Glomerular endothelial cell (primary cell): ENCODE measurements around the gene NME4. TPM values are rescaled to one million over a fixed set of nuclear protein-coding genes. Genes with fewer than 3 reads are reported as not detected.

ENCODE experiments used
- DNase-seq: peaks from one replicate; pipeline ENCODE4 v3.0.0-alpha.2; 2011; ENCODE audit warnings: low read depth, low spot score; ENCODE audit errors: extremely low read depth
- total RNA-seq: library from RNA; depleted of rRNA; stranded (reverse); fragments of >200 nt; gene quantifications from 2 replicates; pipeline ENCODE4 v1.2.3, GENCODE V29; 2015

Gene NME4
- total RNA-seq, 1 donor from 2014 or later = 147 TPM

- DNase-seq = no peak
Observed at GRCh38 chr16:425082-425718, 28.2 kb downstream of the NME4 start, which contains the start of gene RAB11FIP3. Gene RAB11FIP3, plus strand, starts transcription at chr16:425649. Its CDS starts 358 bp downstream, at chr16:426007.

DNA sequence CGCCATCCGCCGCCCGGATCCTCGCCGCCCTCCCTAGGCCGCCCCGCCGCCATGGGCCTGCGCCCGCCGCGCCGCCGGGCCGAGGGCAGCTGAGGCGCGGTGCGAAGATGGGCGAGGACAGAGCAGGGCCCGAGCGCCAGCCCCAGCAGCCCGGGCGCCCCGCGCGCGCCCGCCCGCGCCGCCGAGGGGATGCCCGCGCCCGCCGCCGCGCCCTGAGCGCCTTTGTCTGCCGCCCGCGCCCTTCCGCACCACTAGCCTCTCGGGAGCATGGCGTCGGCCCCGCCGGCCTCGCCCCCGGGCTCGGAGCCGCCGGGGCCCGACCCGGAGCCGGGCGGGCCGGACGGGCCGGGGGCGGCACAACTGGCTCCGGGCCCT is 28.7 kb downstream of the NME4 start:
- no peak for DNase-seq

DNA sequence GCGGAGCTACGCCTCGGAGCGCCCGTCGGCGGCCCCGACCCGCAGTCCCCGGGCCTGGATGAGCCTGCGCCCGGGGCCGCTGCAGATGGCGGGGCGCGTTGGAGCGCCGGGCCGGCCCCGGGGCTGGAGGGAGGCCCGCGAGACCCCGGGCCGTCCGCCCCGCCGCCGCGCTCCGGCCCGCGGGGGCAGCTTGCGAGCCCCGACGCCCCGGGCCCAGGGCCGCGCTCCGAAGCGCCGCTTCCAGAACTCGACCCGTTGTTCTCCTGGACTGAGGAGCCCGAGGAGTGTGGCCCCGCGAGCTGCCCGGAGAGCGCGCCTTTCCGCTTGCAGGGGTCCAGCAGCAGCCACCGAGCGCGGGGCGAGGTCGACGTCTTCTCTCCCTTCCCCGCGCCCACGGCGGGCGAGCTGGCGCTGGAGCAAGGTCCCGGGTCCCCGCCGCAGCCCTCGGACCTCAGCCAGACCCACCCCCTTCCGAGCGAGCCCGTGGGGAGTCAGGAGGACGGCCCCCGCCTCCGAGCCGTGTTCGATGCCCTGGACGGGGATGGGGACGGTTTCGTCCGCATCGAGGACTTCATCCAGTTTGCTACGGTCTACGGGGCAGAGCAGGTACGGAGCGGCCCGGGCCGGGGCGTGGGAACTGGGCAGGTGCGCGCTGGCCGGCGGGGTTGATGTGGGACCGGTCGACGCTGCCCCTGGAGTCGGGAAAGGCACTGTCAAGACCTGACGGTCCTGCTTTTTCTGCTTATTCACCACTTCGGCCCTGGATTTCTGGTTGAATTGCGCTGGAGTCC is 29.3 kb downstream of the NME4 start:
- DNase-seq = no peak

DNA sequence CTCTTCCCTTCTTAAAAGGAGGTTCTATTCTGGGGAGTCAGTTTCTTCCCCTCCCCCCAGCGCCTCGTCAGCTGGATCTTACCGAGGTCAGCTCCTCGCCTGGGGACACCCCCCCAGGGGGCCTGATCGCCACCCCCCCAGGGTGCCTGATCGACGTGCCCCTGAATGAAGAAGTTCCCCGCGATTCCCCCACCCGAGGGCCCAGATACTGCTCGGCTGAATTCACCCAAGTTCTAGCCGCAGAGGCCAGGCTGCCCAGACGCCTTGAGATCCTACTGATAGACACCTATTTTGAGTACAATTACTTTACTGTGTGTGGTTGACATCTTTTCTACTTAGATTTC is 29.9 kb downstream of the NME4 start:
- no peak for DNase-seq

DNA sequence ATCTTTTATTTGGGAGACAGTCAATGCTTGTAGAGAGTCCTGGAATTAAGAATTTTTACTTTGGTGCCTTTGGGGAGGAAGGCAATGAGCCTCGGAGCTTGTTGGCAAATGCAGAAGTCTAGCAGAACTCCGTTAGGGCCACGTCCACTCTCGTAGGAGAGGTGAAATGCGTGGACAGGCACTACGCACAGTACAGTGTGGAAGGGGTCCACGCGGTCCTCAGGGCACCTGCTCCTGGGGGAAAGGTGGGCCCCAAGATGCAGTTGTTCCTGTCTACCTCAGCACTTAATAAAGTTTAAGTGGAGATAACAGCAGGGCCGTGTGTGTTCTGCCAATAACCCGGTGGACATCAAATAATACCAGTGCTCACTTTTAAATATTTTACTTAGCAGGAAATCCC is 30.3 kb downstream of the NME4 start:
- DNase-seq = no peak

DNA sequence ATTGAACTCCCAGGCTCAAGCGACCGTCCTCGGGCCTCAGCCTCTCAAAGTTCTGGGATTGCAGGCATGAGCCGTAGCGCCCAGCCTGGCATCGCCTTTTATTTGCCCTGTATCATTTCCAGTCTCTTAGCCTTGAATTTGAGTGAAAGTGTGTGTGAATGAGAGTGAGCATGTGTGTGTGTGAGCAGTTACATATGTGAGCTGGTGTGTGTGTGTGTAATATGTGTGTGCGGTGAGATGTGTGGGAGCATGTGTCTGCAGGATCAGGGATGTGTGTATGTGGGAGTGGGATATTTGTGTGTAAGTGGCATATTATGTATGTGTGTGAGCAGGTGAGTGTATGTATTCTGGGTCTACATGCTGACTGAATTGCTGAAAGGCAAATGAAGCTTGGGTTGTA is 33.9 kb downstream of the NME4 start:
- DNase-seq = no peak

GRCh38 chr16:440627-441026 is 43.6 kb downstream of the NME4 start:
- DNase-seq = no peak

- DNase-seq = no peak
Observed at GRCh38 chr16:441447-441846, 44.4 kb downstream of the NME4 start.

GRCh38 chr16:442976-443375 is 46.0 kb downstream of the NME4 start:
- no peak for DNase-seq

GRCh38 chr16:444027-444426 is 47.0 kb downstream of the NME4 start:
- no peak for DNase-seq

- DNase-seq = no peak
Observed at GRCh38 chr16:445566-445965, 48.6 kb downstream of the NME4 start.

Other genes with a start within 250 kb of the NME4 start
- not detected in 2 replicates for gene HBZ, start 244.6 kb upstream of the NME4 start, total RNA-seq
- not detected in 2 replicates for gene HBM, start 231.2 kb upstream of the NME4 start, total RNA-seq
- not detected in 2 replicates for gene HBA2, start 224.3 kb upstream of the NME4 start, total RNA-seq
- not detected in 2 replicates for gene HBA1, start 220.5 kb upstream of the NME4 start, total RNA-seq
- gene HBQ1, start 216.7 kb upstream of the NME4 start, total RNA-seq = 3.7 and 4.9 TPM in 2 replicates
- 45.6 and 85.6 TPM in 2 replicates for gene LUC7L, start 167.8 kb upstream of the NME4 start, total RNA-seq
- gene FAM234A, start 162.4 kb upstream of the NME4 start, total RNA-seq = 112 and 124 TPM in 2 replicates
- gene RGS11, start 121.3 kb upstream of the NME4 start, total RNA-seq = 2.3 and 3.9 TPM in 2 replicates
- gene ARHGDIG, start 116.6 kb upstream of the NME4 start, total RNA-seq = 0.64 and 4.0 TPM in 2 replicates
- 0.23 TPM in 1 of 2 replicates, not detected in the other for gene PDIA2, start 114.0 kb upstream of the NME4 start, total RNA-seq
- gene AXIN1, start 44.5 kb upstream of the NME4 start, total RNA-seq = 24.0 and 28.5 TPM in 2 replicates
- gene MRPL28, start 26.7 kb upstream of the NME4 start, total RNA-seq = 112 and 144 TPM in 2 replicates
- gene PGAP6, start 15.2 kb upstream of the NME4 start, total RNA-seq = 162 and 197 TPM in 2 replicates
- 29.1 and 35.9 TPM in 2 replicates for gene DECR2, start 4.7 kb downstream of the NME4 start, total RNA-seq
- 41.2 and 53.8 TPM in 2 replicates for gene RAB11FIP3, start 28.4 kb downstream of the NME4 start, total RNA-seq
- gene CAPN15, start 130.5 kb downstream of the NME4 start, total RNA-seq = 57.0 and 72.5 TPM in 2 replicates
- gene PRR35, start 163.2 kb downstream of the NME4 start, total RNA-seq = not detected in 2 replicates
- 2.7 and 3.3 TPM in 2 replicates for gene NHLRC4, start 169.8 kb downstream of the NME4 start, total RNA-seq
- gene PIGQ, start 172.8 kb downstream of the NME4 start, total RNA-seq = 34.6 and 69.5 TPM in 2 replicates
- 17.6 and 25.1 TPM in 2 replicates for gene RAB40C, start 192.9 kb downstream of the NME4 start, total RNA-seq
- gene WFIKKN1, start 233.8 kb downstream of the NME4 start, total RNA-seq = 0.06 TPM in 1 of 2 replicates, not detected in the other
- 163 and 315 TPM in 2 replicates for gene METTL26, start 239.1 kb downstream of the NME4 start, total RNA-seq
- gene MCRIP2, start 244.6 kb downstream of the NME4 start, total RNA-seq = 24.1 and 25.7 TPM in 2 replicates